G401.6 (cell line): ENCODE measurements around the gene SYNJ2.

Experiments used
- FAIRE-seq: peaks from 2 replicates; lab custom pipeline; 2012; peaks lifted over from hg19 to GRCh38; lab: Jason Lieb, UNC

Gene SYNJ2

GRCh38 chr6:158142789-158143188, 161.1 kb downstream of the SYNJ2 start:
- no peak for FAIRE-seq

GRCh38 chr6:158143700-158144099, 162.0 kb downstream of the SYNJ2 start:
- FAIRE-seq = peak; percentile 3
